IMR-90 (cell line): Measurements from ENCODE around the gene IFTAP. TPM values are rescaled to one million over a fixed set of nuclear protein-coding genes. Genes with fewer than 3 reads are reported as not detected.

Experiments used
- ATAC-seq: fragments of 200-7000 bp; cut with Tn5 transposase; 2 replicates; pipeline ENCODE4 v1.9.1; 2020; ENCODE audit warnings: low read depth, mild to moderate bottlenecking, moderate library complexity
- BruUV-seq: library from RNA; stranded (reverse); fragments of 400-500 nt; replicated peaks from 2 replicates; lab custom pipeline; 2021; lab: Mats Ljungman, UMichigan
- CTCF ChIA-PET: fragments of 300-600 bp; formaldehyde crosslinking; extraction: SDS; loops from one replicate; lab custom pipeline; 2021; ENCODE audit warnings: antibody characterized with exemption; lab: Yijun Ruan, JAX
- POLR2A ChIA-PET: fragments of 300-600 bp; sonication (Branson Sonifier 250); formaldehyde crosslinking; loops from one replicate; lab custom pipeline; 2022; ENCODE audit warnings: antibody characterized with exemption; ENCODE audit not compliant: unreplicated experiment; lab: Charles Lee
- DNase-seq: peaks from one replicate; pipeline ENCODE4 v3.0.0; 2013
- H2AFZ ChIP-seq: replicated peaks from 2 replicates; pipeline ENCODE3; 2013; ENCODE audit warnings: low read length, mild to moderate bottlenecking; ENCODE audit not compliant: poor library complexity
- H2AK5ac ChIP-seq: 2 replicates; pipeline ENCODE4 v1.6.1; 2013; ENCODE audit warnings: low read depth, low read length, inconsistent platforms
- H2AK9ac ChIP-seq: replicated peaks from 2 replicates; pipeline ENCODE3; 2013; ENCODE audit warnings: mild to moderate bottlenecking, low read depth, low read length, moderate library complexity; ENCODE audit not compliant: poor library complexity
- H2BK120ac ChIP-seq: 2 replicates; pipeline ENCODE4 v1.6.1; 2013; ENCODE audit warnings: low read depth, low read length, inconsistent platforms
- H2BK15ac ChIP-seq: 3 replicates; pipeline ENCODE4 v1.6.1; 2013; ENCODE audit warnings: low read depth, low read length, inconsistent platforms
- H2BK20ac ChIP-seq: 2 replicates; pipeline ENCODE4 v1.6.1; 2013; ENCODE audit warnings: low read depth, mild to moderate bottlenecking, inconsistent platforms, low read length, moderate library complexity
- H2BK5ac ChIP-seq: 2 replicates; pipeline ENCODE4 v1.6.1; 2013; ENCODE audit warnings: mild to moderate bottlenecking, low read depth, low read length, inconsistent platforms; ENCODE audit not compliant: poor library complexity, severe bottlenecking
- H3K14ac ChIP-seq: replicated peaks from 2 replicates; pipeline ENCODE4 v1.6.1; 2013; ENCODE audit warnings: low read depth, low read length, inconsistent platforms
- H3K18ac ChIP-seq: 2 replicates; pipeline ENCODE4 v1.6.1; 2013; ENCODE audit warnings: low read depth, low read length, control low read depth
- H3K23ac ChIP-seq: 2 replicates; pipeline ENCODE4 v1.6.1; 2013; ENCODE audit warnings: low read depth, low read length, inconsistent platforms
- H3K27ac ChIP-seq: 2 replicates; pipeline ENCODE4 v1.5.1; 2013; ENCODE audit warnings: mild to moderate bottlenecking, control low read depth, low read length; ENCODE audit not compliant: insufficient read depth
- H3K27me3 ChIP-seq: 2 replicates; pipeline ENCODE4 v1.6.1; 2013; ENCODE audit warnings: low read length; ENCODE audit not compliant: control insufficient read depth, insufficient read depth
- H3K36me3 ChIP-seq: 2 replicates; pipeline ENCODE4 v1.6.1; 2013; ENCODE audit warnings: low read length, mixed read lengths; ENCODE audit not compliant: control insufficient read depth, insufficient read depth
- H3K4ac ChIP-seq: 2 replicates; pipeline ENCODE4 v1.6.1; 2013; ENCODE audit warnings: low read depth, low read length, inconsistent platforms
- H3K4me1 ChIP-seq: 2 replicates; pipeline ENCODE4 v1.6.1; 2013; ENCODE audit warnings: low read length, mixed read lengths; ENCODE audit not compliant: control insufficient read depth, insufficient read depth
- H3K4me2 ChIP-seq: 2 replicates; pipeline ENCODE4 v1.6.1; 2013; ENCODE audit warnings: low read depth, mild to moderate bottlenecking, control low read depth, low read length, moderate library complexity
- H3K4me3 ChIP-seq: 2 replicates; pipeline ENCODE4 v1.5.1; 2013; ENCODE audit warnings: low read depth, mild to moderate bottlenecking, control low read depth, low read length, moderate library complexity; ENCODE audit not compliant: insufficient read depth
- H3K56ac ChIP-seq: 2 replicates; pipeline ENCODE4 v1.6.1; 2013; ENCODE audit warnings: low read length, inconsistent platforms; ENCODE audit not compliant: insufficient read depth; ENCODE audit errors: extremely low read depth
- H3K79me1 ChIP-seq, 2 experiments: 2 replicates each; pipeline ENCODE4 v1.6.1; 2013; ENCODE audit warnings: low read length in 2 of 2, inconsistent platforms in 1 of 2, low read depth in 1 of 2
- H3K9ac ChIP-seq: 2 replicates; pipeline ENCODE4 v1.6.1; 2013; ENCODE audit warnings: low read depth, low read length, control low read depth
- H3K9me1 ChIP-seq: 2 replicates; pipeline ENCODE4 v1.6.1; 2013; ENCODE audit warnings: low read length, inconsistent platforms; ENCODE audit not compliant: insufficient read depth
- H3K9me3 ChIP-seq: 2 replicates; pipeline ENCODE4 v1.6.1; 2013; ENCODE audit warnings: low read length; ENCODE audit not compliant: control insufficient read depth, insufficient read depth
- H4K20me1 ChIP-seq: 2 replicates; pipeline ENCODE4 v1.6.1; 2013; ENCODE audit warnings: low read length, inconsistent platforms; ENCODE audit not compliant: insufficient read depth
- H4K5ac ChIP-seq: 2 replicates; pipeline ENCODE4 v1.6.1; 2013; ENCODE audit warnings: mild to moderate bottlenecking, low read depth, low read length, control low read depth
- H4K8ac ChIP-seq, 2 experiments: 2 replicates each; pipeline ENCODE4 v1.6.1; 2013; ENCODE audit warnings: low read depth in 2 of 2, low read length in 2 of 2, control low read depth in 1 of 2, inconsistent platforms in 1 of 2
- H4K91ac ChIP-seq: 2 replicates; pipeline ENCODE4 v1.6.1; 2013; ENCODE audit warnings: low read depth, low read length, inconsistent platforms; ENCODE audit not compliant: insufficient read depth
- CEBPB ChIP-seq: IDR thresholded peaks from 2 replicates; pipeline ENCODE4 v1.6.1; 2012; ENCODE audit warnings: low read depth, low read length, improper control_type of control experiment
- CTCF ChIP-seq: conservative IDR thresholded peaks from 2 replicates; pipeline ENCODE4 v1.5.1; 2012; ENCODE audit warnings: mild to moderate bottlenecking, low read depth, low read length, improper control_type of control experiment
- MAFK ChIP-seq: IDR thresholded peaks from 2 replicates; pipeline ENCODE4 v1.6.1; 2012; ENCODE audit warnings: low read depth, low read length, improper control_type of control experiment
- MAZ ChIP-seq: IDR thresholded peaks from 2 replicates; pipeline ENCODE4 v1.6.1; 2012; ENCODE audit warnings: low read depth, mild to moderate bottlenecking, low read length, improper control_type of control experiment, moderate library complexity, borderline replicate concordance
- MXI1 ChIP-seq: IDR thresholded peaks from 2 replicates; pipeline ENCODE4 v1.6.1; 2012; ENCODE audit warnings: low read depth, mild to moderate bottlenecking, low read length, moderate library complexity, borderline replicate concordance
- RAD21 ChIP-seq: IDR thresholded peaks from 2 replicates; pipeline ENCODE4 v1.6.1; 2012; ENCODE audit warnings: low read length, improper control_type of control experiment
- RCOR1 ChIP-seq: IDR thresholded peaks from 2 replicates; pipeline ENCODE4 v1.6.1; 2012; ENCODE audit warnings: mild to moderate bottlenecking, low read length, improper control_type of control experiment; ENCODE audit not compliant: insufficient replicate concordance
- RFX5 ChIP-seq: IDR thresholded peaks from 2 replicates; pipeline ENCODE4 v1.8.0; 2012; ENCODE audit warnings: low read depth, mild to moderate bottlenecking, low read length, moderate library complexity
- USF2 ChIP-seq: fragments of 150-350 bp; IDR thresholded peaks from 2 replicates; pipeline ENCODE4 v1.6.1; 2017; ENCODE audit warnings: mild to moderate bottlenecking, antibody characterized with exemption, low read length, low read depth
- WGBS, 2 experiments: methylation state at CpG; one replicate each; pipeline versions ENCODE4 v1.1.5 to v1.1.7; 2013; ENCODE audit warnings: missing lambda C conversion rate in 2 of 2; ENCODE audit not compliant: insufficient read length in 1 of 2; ENCODE audit errors: extremely low coverage in 2 of 2; 5-methylcytosine and 5-hydroxymethylcytosine counted together
- dilution Hi-C: fragments of 300-500 bp; cut with HindIII; formaldehyde crosslinking; loops from one replicate; pipeline ENCODE4 v1.14.3; 2018; ENCODE audit warnings: low sequenced_read_pairs; ENCODE audit not compliant: unreplicated experiment
- in situ Hi-C: fragments of 300-500 bp; cut with MboI; formaldehyde crosslinking; loops from 3 replicates; pipeline ENCODE4 v1.14.3; 2019; ENCODE audit warnings: low sequenced_read_pairs, inconsistent platforms, mixed read lengths
- intact Hi-C: fragments of 100-400 bp; cut with micrococcal nuclease; formaldehyde crosslinking; loops from 2 replicates; pipeline ENCODE4 v1.10.0; 2022
- polyA plus RNA-seq, 3 experiments: library from polyadenylated mRNA; depleted of rRNA; stranded (reverse); fragments of >200 nt; gene quantifications; 2 replicates each; pipeline ENCODE4 v1.2.3, GENCODE V29; 2012; ENCODE audit warnings: low replicate concordance in 1 of 3
- total RNA-seq: library from RNA; depleted of rRNA; stranded (reverse); fragments of >200 nt; gene quantifications from 2 replicates; pipeline ENCODE4 v1.2.3, GENCODE V29; 2012

Gene IFTAP
- total and polyA plus RNA-seq, 2 of the 4 experiments (the other 2 are of a cell fraction), result 15.8 to 28.5 TPM

GRCh38 chr11:36619502-36619901, 25.2 kb downstream of the IFTAP start:
- H3K4me3 ChIP-seq, result no peak overlapping the region
- no peak overlapping the region for H2AFZ ChIP-seq
- no CpG with 5 or more reads among the region's 5 CpGs for WGBS, 2 experiments
- H3K4me2 ChIP-seq, result no peak overlapping the region
- TF ChIP-seq MAZ (no peak), MAFK (no peak), MXI1 (no peak), RCOR1 (no peak), USF2 (no peak), CEBPB (no peak), RAD21 (no peak), RFX5 (no peak), CTCF (no peak)
- no peaks in the 10 kb centered on the region for H3K36me3 ChIP-seq
- H3K4ac ChIP-seq, result no peak overlapping the region
- H3K4me1 ChIP-seq, result no peaks in the 10 kb centered on the region
- no peaks in the 10 kb centered on the region for H3K27me3 ChIP-seq
- H3K18ac ChIP-seq, result no peak overlapping the region
- H4K8ac ChIP-seq, result no peak overlapping the region
- H3K27ac ChIP-seq, result no peak overlapping the region
- no peak overlapping the region for H2BK20ac ChIP-seq
- no peak overlapping the region for H3K23ac ChIP-seq
- no peak overlapping the region for H3K14ac ChIP-seq
- H2BK120ac ChIP-seq, result no peak overlapping the region
- H3K56ac ChIP-seq, result no peak overlapping the region
- dilution Hi-C loops, result no loop called here
- BruUV-seq, result no TSS peak
- H2AK9ac ChIP-seq, result no peak overlapping the region
- H3K79me1 ChIP-seq, result no peaks in the 10 kb centered on the region
- H3K9ac ChIP-seq, result no peak overlapping the region
- CTCF ChIA-PET, result no interaction called here
- no peak for DNase-seq
- POLR2A ChIA-PET, result no interaction called here
- H4K5ac ChIP-seq, result no peak overlapping the region
- in situ Hi-C loops, result no loop called here
- ATAC-seq, result no peak
- H3K9me1 ChIP-seq, result no peaks in the 10 kb centered on the region
- H4K20me1 ChIP-seq, result no peaks in the 10 kb centered on the region
- H4K91ac ChIP-seq, result no peak overlapping the region
- no peak overlapping the region for H2BK5ac ChIP-seq
- intact Hi-C loops, result no loop called here
- H2BK15ac ChIP-seq, result no peak overlapping the region
- no peak overlapping the region for H2AK5ac ChIP-seq
- H3K9me3 ChIP-seq, result no peaks in the 10 kb centered on the region
